Activated CD4-positive, alpha-beta T cell treated with anti-CD3 and anti-CD28 coated beads for 36 hours (primary cell): ENCODE data around the gene HERC3. TPM values are rescaled to one million over a fixed set of nuclear protein-coding genes. Genes with fewer than 3 reads are reported as not detected.

ENCODE experiments used
- ATAC-seq: fragments of 200-7000 bp; cut with Tn5 transposase; one replicate; pipeline ENCODE4 v1.10.0; 2021; ENCODE audit warnings: mild to moderate bottlenecking, moderate library complexity
- CTCF ChIA-PET: fragments of 350-600 bp; sonication (Branson Sonifier 250); formaldehyde crosslinking; loops from one replicate; lab custom pipeline; 2021; ENCODE audit warnings: antibody characterized with exemption; lab: Charles Lee
- POLR2A ChIA-PET: fragments of 350-600 bp; sonication (Branson Sonifier 250); formaldehyde crosslinking; loops from one replicate; lab custom pipeline; 2021; ENCODE audit warnings: antibody characterized with exemption, inconsistent platforms; lab: Charles Lee
- DNase-seq: peaks from one replicate; pipeline ENCODE4 v3.0.0-alpha.2; 2020
- H3K27ac Mint-ChIP-seq: one replicate; pipeline ENCODE4 v1.8.0; 2021; ENCODE audit warnings: mixed read lengths
- H3K27me3 Mint-ChIP-seq: one replicate; pipeline ENCODE4 v1.8.0; 2021; ENCODE audit warnings: mixed read lengths
- H3K36me3 Mint-ChIP-seq: one replicate; pipeline ENCODE4 v1.8.0; 2021; ENCODE audit warnings: low read depth, mixed read lengths
- H3K4me1 Mint-ChIP-seq: one replicate; pipeline ENCODE4 v1.8.0; 2021; ENCODE audit warnings: mixed read lengths
- H3K4me3 Mint-ChIP-seq: one replicate; pipeline ENCODE4 v1.8.0; 2021; ENCODE audit warnings: mild to moderate bottlenecking, moderate library complexity, mixed read lengths
- H3K9me3 Mint-ChIP-seq: one replicate; pipeline ENCODE4 v1.8.0; 2021; ENCODE audit warnings: low read depth, mixed read lengths
- intact Hi-C, 2 experiments: fragments of 100-400 bp; cut with DNase I in 1 of 2; cut with micrococcal nuclease in 1 of 2; formaldehyde crosslinking; loops; one replicate each; pipeline versions ENCODE4 v1.14.2 to v1.15.1; 2022 to 2024; cut with DNase I, micrococcal nuclease
- total RNA-seq, 2 experiments: library from RNA; stranded (reverse); gene quantifications; one replicate each; pipeline ENCODE4 v1.2.3, GENCODE V29; 2021

HERC3 gene
- total RNA-seq, 2 experiments from 2014 or later: 26.2 to 41.8 TPM

GRCh38 chr4:88734403-88734949 is 142.2 kb downstream of the HERC3 start:
- Mint-ChIP-seq H3K4me1 (peaks cover 18% of the 10 kb centered on the region), H3K4me3 (no peak overlapping the region), H3K36me3 (peaks cover 6% of the 10 kb centered on the region), H3K9me3 (no peaks in the 10 kb centered on the region), H3K27me3 (no peaks in the 10 kb centered on the region), H3K27ac (no peak overlapping the region)
- intact Hi-C loops: no loop called here
- ATAC-seq (no peak), DNase-seq (no peak)
- ChIA-PET CTCF (interaction anchor here (0.8 to 1.3 kb wide), 2 partner anchors 9 to 61 kb away, joined by 4 to 5 read pairs; no protein-coding TSS in a partner anchor), POLR2A (no interaction called here)

GRCh38 chr4:88735564-88735963 is 143.3 kb downstream of the HERC3 start:
- ChIA-PET POLR2A (no interaction called here), CTCF (interaction anchor here (0.6 to 1.6 kb wide), 6 partner anchors 19 to 255 kb away, joined by 3 to 8 read pairs (median 4); no protein-coding TSS in a partner anchor)
- intact Hi-C loops: no loop called here
- Mint-ChIP-seq H3K4me3 (no peak overlapping the region), H3K27me3 (no peaks in the 10 kb centered on the region), H3K4me1 (peaks cover 18% of the 10 kb centered on the region), H3K27ac (no peak overlapping the region), H3K9me3 (no peaks in the 10 kb centered on the region), H3K36me3 (peaks cover 3% of the 10 kb centered on the region)
- DNase-seq: no peak
- ATAC-seq: no peak

- ChIA-PET POLR2A (no interaction called here), CTCF (interaction anchor here (0.8 to 1.6 kb wide), 2 partner anchors 18 to 80 kb away, joined by 3 to 8 read pairs; no protein-coding TSS in a partner anchor)
- Mint-ChIP-seq H3K27ac (no peak overlapping the region), H3K4me1 (peaks cover 18% of the 10 kb centered on the region), H3K9me3 (no peaks in the 10 kb centered on the region), H3K27me3 (no peaks in the 10 kb centered on the region), H3K36me3 (no peaks in the 10 kb centered on the region), H3K4me3 (no peak overlapping the region)
- no peak for ATAC-seq
- intact Hi-C loops: no loop called here
- DNase-seq: no peak
Measured at GRCh38 chr4:88736264-88736663, 144.0 kb downstream of the HERC3 start.

- no peaks in the 10 kb centered on the region for H3K36me3 Mint-ChIP-seq
- peak overlapping the region; percentile 55 for H3K27ac Mint-ChIP-seq
- ChIA-PET CTCF (interaction anchor here (0.6 to 1.6 kb wide), 4 partner anchors 9 to 286 kb away, joined by 3 to 8 read pairs (median 3); no protein-coding TSS in a partner anchor), POLR2A (no interaction called here)
- H3K4me1 Mint-ChIP-seq: peaks cover 18% of the 10 kb centered on the region
- intact Hi-C loops: no loop called here
- H3K9me3 Mint-ChIP-seq: no peaks in the 10 kb centered on the region
- peak; percentile 55 for DNase-seq
- peak overlapping the region; percentile 48 for H3K4me3 Mint-ChIP-seq
- H3K27me3 Mint-ChIP-seq: no peaks in the 10 kb centered on the region
- peak; percentile 84 for ATAC-seq
Measured at GRCh38 chr4:88737307-88737941, 145.1 kb downstream of the HERC3 start.

GRCh38 chr4:88738180-88738579 is 145.9 kb downstream of the HERC3 start:
- Mint-ChIP-seq H3K27me3 (no peaks in the 10 kb centered on the region), H3K9me3 (no peaks in the 10 kb centered on the region), H3K4me3 (no peak overlapping the region), H3K36me3 (no peaks in the 10 kb centered on the region), H3K27ac (no peak overlapping the region), H3K4me1 (peaks cover 18% of the 10 kb centered on the region)
- ATAC-seq (no peak), DNase-seq (no peak)
- ChIA-PET POLR2A (no interaction called here), CTCF (interaction anchor here (1.4 kb wide), 1 partner anchor 285 kb away, joined by 3 read pairs; no protein-coding TSS in a partner anchor)
- intact Hi-C loops: no loop called here

- intact Hi-C loops: no loop called here
- ChIA-PET POLR2A (no interaction called here), CTCF (interaction anchor here (1.0 kb wide), 2 partner anchors 16 to 212 kb away, joined by 3 read pairs; no protein-coding TSS in a partner anchor)
- Mint-ChIP-seq H3K9me3 (no peaks in the 10 kb centered on the region), H3K36me3 (no peaks in the 10 kb centered on the region), H3K4me3 (no peak overlapping the region), H3K27ac (no peak overlapping the region), H3K4me1 (peaks cover 11% of the 10 kb centered on the region), H3K27me3 (no peaks in the 10 kb centered on the region)
- ATAC-seq: no peak
- no peak for DNase-seq
Measured at GRCh38 chr4:88742561-88742960, 150.3 kb downstream of the HERC3 start.

- H3K9me3 Mint-ChIP-seq: no peaks in the 10 kb centered on the region
- H3K4me3 Mint-ChIP-seq: no peak overlapping the region
- intact Hi-C loops: no loop called here
- DNase-seq (no peak), ATAC-seq (no peak)
- ChIA-PET POLR2A (no interaction called here), CTCF (interaction anchor here (1.0 kb wide), 1 partner anchor 15 kb away, joined by 3 read pairs; no protein-coding TSS in a partner anchor)
- no peak overlapping the region for H3K27ac Mint-ChIP-seq
- peaks cover 3% of the 10 kb centered on the region for H3K4me1 Mint-ChIP-seq
- no peaks in the 10 kb centered on the region for H3K27me3 Mint-ChIP-seq
- H3K36me3 Mint-ChIP-seq: peaks cover 3% of the 10 kb centered on the region
Measured at GRCh38 chr4:88743696-88744095, 151.4 kb downstream of the HERC3 start.

- Mint-ChIP-seq H3K9me3 (no peaks in the 10 kb centered on the region), H3K27me3 (no peaks in the 10 kb centered on the region), H3K4me1 (no peaks in the 10 kb centered on the region), H3K27ac (no peak overlapping the region), H3K4me3 (no peak overlapping the region), H3K36me3 (peaks cover 6% of the 10 kb centered on the region)
- intact Hi-C loops: no loop called here
- POLR2A ChIA-PET: no interaction called here
- ATAC-seq (no peak), DNase-seq (no peak)
- CTCF ChIA-PET: no interaction called here
Measured at GRCh38 chr4:88744609-88745008, 152.3 kb downstream of the HERC3 start.

- DNase-seq (no peak), ATAC-seq (no peak)
- Mint-ChIP-seq H3K36me3 (peaks cover 6% of the 10 kb centered on the region), H3K4me1 (no peaks in the 10 kb centered on the region), H3K9me3 (no peaks in the 10 kb centered on the region), H3K4me3 (no peak overlapping the region), H3K27me3 (no peaks in the 10 kb centered on the region), H3K27ac (no peak overlapping the region)
- POLR2A ChIA-PET: no interaction called here
- CTCF ChIA-PET: interaction anchor here (0.6 kb wide), 2 partner anchors 264 to 482 kb away, joined by 3 read pairs; no protein-coding TSS in a partner anchor
- intact Hi-C loops: no loop called here
Measured at GRCh38 chr4:88745175-88745574, 152.9 kb downstream of the HERC3 start.

GRCh38 chr4:88745581-88746163 is 153.4 kb downstream of the HERC3 start:
- Mint-ChIP-seq H3K36me3 (peaks cover 6% of the 10 kb centered on the region), H3K27ac (no peak overlapping the region), H3K9me3 (no peaks in the 10 kb centered on the region), H3K27me3 (no peaks in the 10 kb centered on the region), H3K4me3 (no peak overlapping the region), H3K4me1 (no peaks in the 10 kb centered on the region)
- ChIA-PET POLR2A (no interaction called here), CTCF (interaction anchor here (0.6 to 1.2 kb wide), 4 partner anchors 8 to 482 kb away, joined by 3 read pairs; no protein-coding TSS in a partner anchor)
- intact Hi-C loops: no loop called here
- no peak for DNase-seq
- no peak for ATAC-seq

GRCh38 chr4:88746206-88746605 is 153.9 kb downstream of the HERC3 start:
- ATAC-seq (no peak), DNase-seq (no peak)
- Mint-ChIP-seq H3K27ac (no peak overlapping the region), H3K4me1 (no peaks in the 10 kb centered on the region), H3K27me3 (no peaks in the 10 kb centered on the region), H3K36me3 (peaks cover 6% of the 10 kb centered on the region), H3K4me3 (no peak overlapping the region), H3K9me3 (no peaks in the 10 kb centered on the region)
- CTCF ChIA-PET: interaction anchor here (0.7 to 1.2 kb wide), 3 partner anchors 9 to 110 kb away, joined by 3 read pairs; no protein-coding TSS in a partner anchor
- POLR2A ChIA-PET: no interaction called here
- intact Hi-C loops: no loop called here
